CD4-positive, alpha-beta memory T cell (primary cell): ENCODE data around the gene PLA2G4B. TPM values are rescaled to one million over a fixed set of nuclear protein-coding genes. Genes with fewer than 3 reads are reported as not detected.

ENCODE experiments used
- CTCF ChIA-PET: fragments of 350-600 bp; sonication (Branson Sonifier 250); formaldehyde crosslinking; loops from one replicate; lab custom pipeline; 2021; ENCODE audit warnings: inconsistent platforms; ENCODE audit not compliant: partially characterized antibody; lab: Charles Lee
- POLR2A ChIA-PET: fragments of 350-600 bp; sonication (Branson Sonifier 250); formaldehyde crosslinking; loops from one replicate; lab custom pipeline; 2021; ENCODE audit not compliant: partially characterized antibody; lab: Charles Lee
- DNase-seq, 5 donors: peaks; one replicate each; pipeline versions ENCODE4 v3.0.0 to v3.0.0-alpha.2; 2020 to 2022; ENCODE audit warnings: mixed read lengths in 1 of 5
- H3K27ac ChIP-seq: one replicate; pipeline ENCODE4 v1.7.0; 2013; ENCODE audit warnings: low read depth, low read length
- H3K27me3 ChIP-seq: 2 replicates; pipeline ENCODE4 v1.7.0; 2013; ENCODE audit warnings: mild to moderate bottlenecking, low read length, moderate library complexity; ENCODE audit not compliant: insufficient read depth
- H3K36me3 ChIP-seq: 2 replicates; pipeline ENCODE4 v1.7.0; 2013; ENCODE audit warnings: mild to moderate bottlenecking, low read length, moderate library complexity; ENCODE audit not compliant: insufficient read depth
- H3K4me1 ChIP-seq: 2 replicates; pipeline ENCODE4 v1.7.0; 2013; ENCODE audit warnings: mild to moderate bottlenecking, low read length, moderate library complexity; ENCODE audit not compliant: insufficient read depth
- H3K4me3 ChIP-seq, 2 donors: one replicate each; pipeline ENCODE4 v1.7.0; 2013; ENCODE audit warnings: low read length in 2 of 2, mild to moderate bottlenecking in 1 of 2
- H3K9me3 ChIP-seq, 2 donors: one replicate each; pipeline ENCODE4 v1.7.0; 2013; ENCODE audit warnings: low read length in 2 of 2, control low read depth in 1 of 2; ENCODE audit not compliant: control insufficient read depth in 1 of 2
- H3K27ac Mint-ChIP-seq, 7 donors: one replicate each; pipeline ENCODE4 v1.8.0; 2020 to 2021; ENCODE audit warnings: mixed read lengths in 7 of 7, mild to moderate bottlenecking in 6 of 7, inconsistent platforms in 3 of 7, moderate library complexity in 3 of 7
- H3K27me3 Mint-ChIP-seq, 2 donors: one replicate each; pipeline ENCODE4 v1.8.0; 2020 to 2021; ENCODE audit warnings: mixed read lengths in 2 of 2
- H3K36me3 Mint-ChIP-seq, 2 donors: one replicate each; pipeline ENCODE4 v1.8.0; 2020 to 2021; ENCODE audit warnings: mixed read lengths in 2 of 2, inconsistent platforms in 1 of 2, mild to moderate bottlenecking in 1 of 2
- H3K4me1 Mint-ChIP-seq, 4 donors: one replicate each; pipeline ENCODE4 v1.8.0; 2020 to 2021; ENCODE audit warnings: mixed read lengths in 4 of 4, mild to moderate bottlenecking in 1 of 4
- H3K4me3 Mint-ChIP-seq, 8 donors: one replicate each; pipeline ENCODE4 v1.8.0; 2020 to 2021; ENCODE audit warnings: mixed read lengths in 8 of 8, mild to moderate bottlenecking in 7 of 8, moderate library complexity in 6 of 8, inconsistent platforms in 3 of 8
- H3K9me3 Mint-ChIP-seq, 8 donors: one replicate each; pipeline ENCODE4 v1.8.0; 2020 to 2021; ENCODE audit warnings: mixed read lengths in 8 of 8, mild to moderate bottlenecking in 5 of 8, inconsistent platforms in 3 of 8, moderate library complexity in 1 of 8
- intact Hi-C: fragments of 100-400 bp; cut with micrococcal nuclease; formaldehyde crosslinking; loops from one replicate; pipeline ENCODE4 v1.15.1; 2023
- polyA plus RNA-seq, 2 donors: library from polyadenylated mRNA; unstranded; fragments of 300-500 nt; fragmentation: Illumina TruSeq; gene quantifications; one replicate each; pipeline ENCODE4 v1.2.3, GENCODE V29; 2021
- total RNA-seq, 2 experiments: library from RNA; stranded (reverse); gene quantifications; one replicate each; pipeline ENCODE4 v1.2.3, GENCODE V29; 2021

Gene PLA2G4B
- total and polyA plus RNA-seq, 4 experiments from 2014 or later = 1.5 to 64.9 (median 33.7) TPM

GRCh38 chr15:41840673-41841072 is 2.0 kb downstream of the PLA2G4B start:
- H3K4me3 Mint-ChIP-seq = no peak overlapping the region
- peaks cover 0 to 5% (median 2%) of the 10 kb centered on the region in 4 donors for H3K4me1 Mint-ChIP-seq
- no peaks in the 10 kb centered on the region for H3K27me3 Mint-ChIP-seq
- peaks cover 16% of the 10 kb centered on the region for H3K36me3 ChIP-seq
- ChIA-PET CTCF (no interaction called here), POLR2A (no interaction called here)
- H3K27ac Mint-ChIP-seq = no peak overlapping the region
- H3K27ac ChIP-seq = no peak overlapping the region
- H3K4me3 ChIP-seq = no peak overlapping the region
- no peaks in the 10 kb centered on the region for H3K9me3 ChIP-seq
- peaks cover 0 to 27% of the 10 kb centered on the region in 2 donors for H3K36me3 Mint-ChIP-seq
- no peaks in the 10 kb centered on the region for H3K4me1 ChIP-seq
- intact Hi-C loops = no loop called here
- no peaks in the 10 kb centered on the region for H3K9me3 Mint-ChIP-seq
- no peak for DNase-seq
- no peaks in the 10 kb centered on the region for H3K27me3 ChIP-seq

- intact Hi-C loops = no loop called here
- Histone ChIP-seq H3K27me3 (no peaks in the 10 kb centered on the region), H3K9me3 (no peaks in the 10 kb centered on the region), H3K36me3 (peaks cover 16% of the 10 kb centered on the region), H3K27ac (no peak overlapping the region), H3K4me1 (no peaks in the 10 kb centered on the region), H3K4me3 (no peak overlapping the region)
- POLR2A ChIA-PET = no interaction called here
- Mint-ChIP-seq H3K27ac (peak overlapping the region in 1 of 7 donors; percentile 47), H3K9me3 (no peaks in the 10 kb centered on the region), H3K36me3 (peaks cover 0 to 28% of the 10 kb centered on the region in 2 donors), H3K4me3 (no peak overlapping the region), H3K4me1 (peaks cover 0 to 5% (median under 1%) of the 10 kb centered on the region in 4 donors), H3K27me3 (no peaks in the 10 kb centered on the region)
- DNase-seq = no peak
- CTCF ChIA-PET = no interaction called here
Measured at GRCh38 chr15:41841131-41841530, 2.5 kb downstream of the PLA2G4B start.

- no peak overlapping the region for H3K4me3 Mint-ChIP-seq
- peaks cover 0 to 32% of the 10 kb centered on the region in 2 donors for H3K36me3 Mint-ChIP-seq
- H3K27me3 Mint-ChIP-seq = no peaks in the 10 kb centered on the region
- H3K27me3 ChIP-seq = no peaks in the 10 kb centered on the region
- H3K36me3 ChIP-seq = peaks cover 16% of the 10 kb centered on the region
- no peaks in the 10 kb centered on the region for H3K9me3 Mint-ChIP-seq
- no peaks in the 10 kb centered on the region for H3K4me1 ChIP-seq
- no peak overlapping the region for H3K27ac ChIP-seq
- no peaks in the 10 kb centered on the region for H3K9me3 ChIP-seq
- ChIA-PET CTCF (no interaction called here), POLR2A (interaction anchor here (1.2 kb wide), 1 partner anchor 10 kb away, joined by 3 read pairs; no protein-coding TSS in a partner anchor)
- no peak for DNase-seq
- H3K4me3 ChIP-seq = no peak overlapping the region
- peaks cover 0 to 2% (median 0%) of the 10 kb centered on the region in 4 donors for H3K4me1 Mint-ChIP-seq
- no peak overlapping the region for H3K27ac Mint-ChIP-seq
- intact Hi-C loops = no loop called here
Measured at GRCh38 chr15:41842229-41842628, 3.6 kb downstream of the PLA2G4B start.

- CTCF ChIA-PET = interaction anchor here (0.9 to 1.5 kb wide), 2 partner anchors 61 to 71 kb away, joined by 3 to 4 read pairs; no protein-coding TSS in a partner anchor
- Mint-ChIP-seq H3K27me3 (no peaks in the 10 kb centered on the region), H3K4me1 (no peaks in the 10 kb centered on the region), H3K36me3 (peaks cover 0 to 41% of the 10 kb centered on the region in 2 donors), H3K9me3 (no peaks in the 10 kb centered on the region), H3K27ac (no peak overlapping the region), H3K4me3 (no peak overlapping the region)
- DNase-seq = no peak
- no peaks in the 10 kb centered on the region for H3K4me1 ChIP-seq
- intact Hi-C loops = no loop called here
- peaks cover 24% of the 10 kb centered on the region for H3K36me3 ChIP-seq
- POLR2A ChIA-PET = interaction anchor here (1.2 kb wide), 1 partner anchor 11 kb away, joined by 3 read pairs; no protein-coding TSS in a partner anchor
- H3K27ac ChIP-seq = no peak overlapping the region
- H3K9me3 ChIP-seq = no peaks in the 10 kb centered on the region
- no peak overlapping the region for H3K4me3 ChIP-seq
- H3K27me3 ChIP-seq = no peaks in the 10 kb centered on the region
Measured at GRCh38 chr15:41843571-41843970, 4.9 kb downstream of the PLA2G4B start.

GRCh38 chr15:41844814-41845213 is 6.2 kb downstream of the PLA2G4B start:
- Mint-ChIP-seq H3K27me3 (no peaks in the 10 kb centered on the region), H3K9me3 (no peaks in the 10 kb centered on the region), H3K27ac (no peak overlapping the region), H3K4me1 (no peaks in the 10 kb centered on the region), H3K4me3 (no peak overlapping the region), H3K36me3 (peaks cover 0 to 45% of the 10 kb centered on the region in 2 donors)
- intact Hi-C loops = no loop called here
- no peaks in the 10 kb centered on the region for H3K27me3 ChIP-seq
- peaks cover 24% of the 10 kb centered on the region for H3K36me3 ChIP-seq
- H3K9me3 ChIP-seq = no peaks in the 10 kb centered on the region
- no peak overlapping the region for H3K27ac ChIP-seq
- ChIA-PET CTCF (interaction anchor here (1.6 to 2.3 kb wide), 2 partner anchors 13 to 60 kb away, joined by 4 to 10 read pairs; no protein-coding TSS in a partner anchor), POLR2A (no interaction called here)
- no peak overlapping the region for H3K4me3 ChIP-seq
- no peaks in the 10 kb centered on the region for H3K4me1 ChIP-seq
- no peak for DNase-seq

- peaks cover 0 to 2% (median 0%) of the 10 kb centered on the region in 4 donors for H3K4me1 Mint-ChIP-seq
- H3K36me3 Mint-ChIP-seq = peaks cover 0 to 34% of the 10 kb centered on the region in 2 donors
- ChIA-PET CTCF (interaction anchor here (1.7 kb wide), 1 partner anchor 17 kb away, joined by 3 read pairs; no protein-coding TSS in a partner anchor), POLR2A (no interaction called here)
- no peak overlapping the region for H3K4me3 ChIP-seq
- H3K9me3 Mint-ChIP-seq = no peaks in the 10 kb centered on the region
- no peak overlapping the region for H3K27ac ChIP-seq
- DNase-seq = no peak
- H3K4me3 Mint-ChIP-seq = no peak overlapping the region
- H3K27me3 ChIP-seq = no peaks in the 10 kb centered on the region
- H3K4me1 ChIP-seq = no peaks in the 10 kb centered on the region
- H3K27ac Mint-ChIP-seq = no peak overlapping the region
- H3K27me3 Mint-ChIP-seq = no peaks in the 10 kb centered on the region
- intact Hi-C loops = no loop called here
- no peaks in the 10 kb centered on the region for H3K9me3 ChIP-seq
- peaks cover 18% of the 10 kb centered on the region for H3K36me3 ChIP-seq
Measured at GRCh38 chr15:41847206-41847605, 8.6 kb downstream of the PLA2G4B start.

- H3K4me1 Mint-ChIP-seq = peaks cover 0 to 2% (median 0%) of the 10 kb centered on the region in 4 donors
- no peaks in the 10 kb centered on the region for H3K9me3 ChIP-seq
- ChIA-PET CTCF (interaction anchor here (1.7 kb wide), 1 partner anchor 16 kb away, joined by 3 read pairs; no protein-coding TSS in a partner anchor), POLR2A (no interaction called here)
- no peak for DNase-seq
- no peak overlapping the region for H3K4me3 ChIP-seq
- H3K27me3 ChIP-seq = no peaks in the 10 kb centered on the region
- H3K9me3 Mint-ChIP-seq = no peaks in the 10 kb centered on the region
- peaks cover 0 to 30% of the 10 kb centered on the region in 2 donors for H3K36me3 Mint-ChIP-seq
- no peak overlapping the region for H3K27ac ChIP-seq
- H3K4me1 ChIP-seq = no peaks in the 10 kb centered on the region
- H3K27ac Mint-ChIP-seq = peak overlapping the region in 1 of 7 donors; percentile 72
- H3K27me3 Mint-ChIP-seq = no peaks in the 10 kb centered on the region
- intact Hi-C loops = no loop called here
- H3K36me3 ChIP-seq = peaks cover 18% of the 10 kb centered on the region
- no peak overlapping the region for H3K4me3 Mint-ChIP-seq
Measured at GRCh38 chr15:41847981-41848380, 9.3 kb downstream of the PLA2G4B start.
